NOMO-1 (cell line): ENCODE measurements around the gene ETF1.
"Not testable (repeated sequence)": the region's sequence is repeated elsewhere in the genome, so short reads cannot be mapped to it uniquely, and the experiment has no call there.

Experiments used
- DNase-seq, 2 experiments: peaks; one replicate each; lab custom pipeline; 2025; ENCODE audit not compliant: unreplicated experiment in 2 of 2; lab: John Stamatoyannopoulos, UW

The ETF1 gene

GRCh38 chr5:138492560-138493045 is 50.4 kb downstream of the ETF1 start:
- no peak for DNase-seq

- DNase-seq: peak; percentile 78 to 93
These were observed 51.1 kb downstream of the ETF1 start for GRCh38 chr5:138491669-138492559.

DNA sequence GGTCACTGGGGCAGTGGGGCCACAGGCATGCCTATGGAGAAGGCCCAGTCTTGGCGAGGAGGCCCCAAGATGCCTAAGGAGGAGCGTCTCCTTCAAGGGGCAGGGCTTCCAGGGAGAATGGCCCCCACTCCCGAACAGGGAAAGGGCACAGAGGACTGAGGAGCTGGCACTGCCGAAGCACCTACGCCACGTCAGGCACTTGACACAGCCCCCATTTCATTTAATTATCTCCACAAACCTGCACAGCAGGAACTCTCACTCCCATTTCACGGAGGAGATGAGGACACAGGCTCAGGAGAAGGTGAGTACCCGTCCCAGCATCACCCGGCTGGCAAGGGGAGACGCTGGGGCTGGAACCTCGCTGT is 51.8 kb downstream of the ETF1 start:
- no peak for DNase-seq

- no peak for DNase-seq
These were observed 52.3 kb downstream of the ETF1 start for GRCh38 chr5:138490648-138491283.

- no peak for DNase-seq
These were observed 53.4 kb downstream of the ETF1 start for GRCh38 chr5:138489683-138490061.

GRCh38 chr5:138488481-138488945 is 54.5 kb downstream of the ETF1 start:
- DNase-seq: no peak

DNA sequence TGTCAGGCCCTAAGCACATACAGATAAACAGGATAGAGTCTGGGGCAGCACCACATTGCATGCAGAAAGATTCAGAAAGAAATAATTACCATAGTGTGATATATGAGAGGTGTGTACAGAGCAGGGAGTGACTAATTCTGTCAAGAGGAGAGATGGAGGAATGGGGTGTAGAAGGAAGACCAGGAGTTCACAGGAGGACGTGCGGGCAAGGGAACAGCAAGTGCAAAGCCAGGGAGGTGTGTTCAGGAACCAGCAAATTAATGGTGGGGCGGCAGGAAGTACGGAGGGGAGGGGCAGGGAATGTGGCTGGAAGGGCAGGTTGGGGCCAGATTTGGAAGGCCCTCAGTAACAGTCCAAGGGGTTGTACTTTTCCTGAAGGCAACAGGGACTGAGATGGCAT is 60.4 kb downstream of the ETF1 start:
- no peak for DNase-seq

GRCh38 chr5:138476918-138477317 is 66.1 kb downstream of the ETF1 start:
- no peak for DNase-seq

DNA sequence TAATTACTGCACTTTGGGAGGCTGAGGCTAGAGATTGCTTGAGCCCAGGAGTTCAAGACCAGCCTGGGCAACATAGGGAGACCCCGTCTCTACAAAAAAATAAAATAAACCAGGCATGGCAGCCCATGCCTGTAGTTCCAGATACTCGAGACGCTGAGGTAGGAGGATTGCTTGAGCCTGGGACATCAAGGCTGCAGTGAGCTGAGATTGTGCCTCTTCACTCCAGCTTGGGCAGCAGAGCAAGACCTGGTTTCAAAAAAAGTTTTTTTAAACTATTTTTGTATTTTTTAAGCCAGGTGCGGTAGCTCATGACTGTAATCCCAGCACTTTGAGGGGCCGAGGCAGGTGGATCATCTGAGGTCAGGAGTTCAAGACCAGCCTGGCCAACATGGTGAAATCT is 69.9 kb downstream of the ETF1 start:
- not testable (repeated sequence) for DNase-seq

DNA sequence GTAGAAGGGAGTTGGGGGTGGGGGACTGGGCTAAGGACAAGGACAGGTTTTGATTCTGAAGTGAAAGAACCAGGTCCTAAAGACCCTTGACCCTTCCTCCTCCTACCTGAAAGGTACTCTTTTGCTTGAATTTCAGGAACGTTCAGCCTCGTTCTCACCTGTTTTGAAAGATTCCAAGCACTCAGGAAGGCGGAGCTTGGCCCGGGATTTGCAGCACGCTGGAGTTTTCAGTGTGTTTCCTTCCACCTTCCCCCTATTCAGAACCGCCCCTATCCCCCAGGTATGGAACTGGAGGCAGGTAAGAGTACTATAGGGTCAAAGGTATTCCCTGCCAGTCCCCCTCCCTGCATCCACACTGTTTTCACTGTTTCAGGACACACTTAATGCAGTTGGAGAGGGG is 70.7 kb downstream of the ETF1 start:
- DNase-seq: no peak

GRCh38 chr5:138471052-138471361 is 72.0 kb downstream of the ETF1 start:
- no peak for DNase-seq

DNA sequence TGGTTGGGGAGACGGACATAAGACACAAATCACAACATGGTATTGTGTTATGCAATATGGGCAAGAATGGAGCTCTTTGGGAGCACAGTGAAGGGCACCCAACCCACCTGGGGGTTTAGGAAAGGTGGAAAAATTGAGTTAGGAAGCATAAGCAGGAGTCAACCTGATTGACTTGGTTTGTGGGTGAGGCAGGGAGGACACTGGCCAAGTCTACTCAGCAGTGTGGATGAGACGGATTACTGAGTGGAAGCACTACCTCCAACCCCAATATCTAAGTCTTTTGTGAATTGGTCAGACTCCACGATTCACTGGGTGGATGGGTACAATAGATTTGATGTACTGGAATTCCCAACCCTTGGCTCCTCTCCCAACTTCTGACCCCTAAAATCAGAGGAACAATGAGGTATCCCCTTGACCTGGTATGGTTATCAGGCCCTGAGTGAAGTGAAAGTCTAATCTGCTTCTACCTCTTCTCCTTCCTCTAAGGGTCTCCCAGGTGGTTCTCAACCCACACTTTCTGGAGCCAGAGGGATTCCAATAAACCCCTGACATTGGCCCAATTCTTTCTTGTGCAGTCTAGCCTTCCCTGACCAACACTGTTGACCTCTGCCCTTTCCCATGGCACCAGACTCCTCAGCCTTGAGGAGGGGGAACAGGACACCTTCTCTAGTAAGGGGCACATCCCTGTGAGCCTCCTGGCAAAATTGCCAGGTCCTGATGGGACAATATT is 72.5 kb downstream of the ETF1 start:
- no peak for DNase-seq

GRCh38 chr5:138469540-138470321 is 73.3 kb downstream of the ETF1 start:
- DNase-seq: no peak

- DNase-seq: no peak
These were observed 74.0 kb downstream of the ETF1 start for GRCh38 chr5:138468966-138469539.

DNA sequence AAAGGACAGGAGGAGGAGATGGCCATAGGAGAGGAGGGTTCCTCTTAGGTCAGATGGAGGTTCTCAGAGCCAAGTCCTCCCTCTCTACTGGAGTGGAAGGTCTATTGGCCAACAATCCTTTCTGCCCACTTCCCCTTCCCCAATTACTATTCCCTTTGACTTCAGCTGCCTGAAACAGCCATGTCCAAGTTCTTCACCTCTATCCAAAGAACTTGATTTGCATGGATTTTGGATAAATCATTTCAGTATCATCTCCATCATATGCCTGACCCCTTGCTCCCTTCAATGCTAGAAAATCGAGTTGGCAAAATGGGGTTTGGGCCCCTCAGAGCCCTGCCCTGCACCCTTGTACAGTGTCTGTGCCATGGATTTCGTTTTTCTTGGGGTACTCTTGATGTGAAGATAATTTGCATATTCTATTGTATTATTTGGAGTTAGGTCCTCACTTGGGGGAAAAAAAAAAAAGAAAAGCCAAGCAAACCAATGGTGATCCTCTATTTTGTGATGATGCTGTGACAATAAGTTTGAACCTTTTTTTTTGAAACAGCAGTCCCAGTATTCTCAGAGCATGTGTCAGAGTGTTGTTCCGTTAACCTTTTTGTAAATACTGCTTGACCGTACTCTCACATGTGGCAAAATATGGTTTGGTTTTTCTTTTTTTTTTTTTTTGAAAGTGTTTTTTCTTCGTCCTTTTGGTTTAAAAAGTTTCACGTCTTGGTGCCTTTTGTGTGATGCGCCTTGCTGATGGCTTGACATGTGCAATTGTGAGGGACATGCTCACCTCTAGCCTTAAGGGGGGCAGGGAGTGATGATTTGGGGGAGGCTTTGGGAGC is 74.7 kb downstream of the ETF1 start:
- peak in 1 of 2 experiments; percentile 33 for DNase-seq

- DNase-seq: no peak
These were observed 75.3 kb downstream of the ETF1 start for GRCh38 chr5:138467711-138468132.

GRCh38 chr5:138466900-138467710 is 75.9 kb downstream of the ETF1 start:
- no peak for DNase-seq

DNA sequence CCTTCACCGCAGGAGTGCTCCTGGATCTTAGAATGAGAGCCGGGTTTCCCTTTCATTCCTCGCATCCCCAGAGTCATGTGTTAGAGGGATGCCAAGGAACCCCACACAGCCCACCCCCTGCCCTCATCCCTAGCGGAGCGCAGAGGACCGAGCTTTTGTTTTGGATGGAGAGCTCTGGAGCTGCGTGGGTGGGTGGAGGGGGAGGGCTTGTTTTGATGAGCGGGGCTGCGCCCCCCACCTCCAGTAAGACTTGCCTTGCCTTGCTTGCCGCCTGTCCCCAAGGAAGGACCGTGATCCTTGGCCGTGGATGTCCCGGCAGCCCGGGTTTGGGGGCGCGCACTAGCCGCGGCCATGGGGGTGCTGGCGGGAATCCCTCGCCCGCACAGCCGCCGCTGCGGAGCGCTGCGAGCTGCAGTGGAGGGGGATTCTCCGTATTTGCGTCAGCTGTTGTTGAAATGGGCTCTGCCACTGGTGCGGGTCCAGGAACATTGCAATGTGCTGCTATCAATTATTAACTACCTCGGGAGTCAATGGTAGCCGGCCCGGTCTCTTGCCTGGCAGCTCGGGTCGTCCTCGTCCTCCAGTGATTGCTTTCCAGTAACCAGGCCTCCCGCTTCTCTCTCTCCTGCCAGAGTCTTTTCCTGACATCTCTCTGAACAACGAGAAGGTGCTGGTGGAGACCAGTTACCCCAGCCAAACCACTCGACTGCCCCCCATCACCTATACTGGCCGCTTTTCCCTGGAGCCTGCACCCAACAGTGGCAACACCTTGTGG is 76.7 kb downstream of the ETF1 start:
- DNase-seq: no peak
